ENCODE results near the gene CDCA3.

The CDCA3 gene

GRCh38 chr12:6855322-6855721 lies 4.2 kb upstream of the CDCA3 start:
- in situ Hi-C loops (cut with HindIII; ENCODE audit: low sequenced_read_pairs): no loop called here

GRCh38 chr12:6854036-6854435 lies 3.0 kb upstream of the CDCA3 start:
- in situ Hi-C loops (cut with HindIII; ENCODE audit: low sequenced_read_pairs): no loop called here

- in situ Hi-C loops (cut with HindIII; ENCODE audit: low sequenced_read_pairs): no loop called here
Observed at GRCh38 chr12:6853626-6854025, 2.5 kb upstream of the CDCA3 start.

- in situ Hi-C loops (cut with HindIII; ENCODE audit: low sequenced_read_pairs): no loop called here
Observed at GRCh38 chr12:6852651-6853354, 1.7 kb upstream of the CDCA3 start.

- in situ Hi-C loops (cut with HindIII; ENCODE audit: low sequenced_read_pairs): no loop called here
Observed at GRCh38 chr12:6851921-6852650, 1.0 kb upstream of the CDCA3 start, which contains the start of gene USP5. Gene USP5, plus strand, starts transcription at chr12:6852150. Its CDS starts 30 bp downstream, at chr12:6852180.

- in situ Hi-C loops (cut with HindIII; ENCODE audit: low sequenced_read_pairs): no loop called here
Observed at GRCh38 chr12:6850796-6851152, 312 bp downstream of the CDCA3 start.

GRCh38 chr12:6849976-6850560 lies 1.0 kb downstream of the CDCA3 start:
- in situ Hi-C loops (cut with HindIII; ENCODE audit: low sequenced_read_pairs): no loop called here

GRCh38 chr12:6849427-6849826 lies 1.7 kb downstream of the CDCA3 start:
- in situ Hi-C loops (cut with HindIII; ENCODE audit: low sequenced_read_pairs): no loop called here

GRCh38 chr12:6847676-6848075 lies 3.4 kb downstream of the CDCA3 start:
- in situ Hi-C loops (cut with HindIII; ENCODE audit: low sequenced_read_pairs): no loop called here

- in situ Hi-C loops (cut with HindIII; ENCODE audit: low sequenced_read_pairs): no loop called here
Observed at GRCh38 chr12:6846316-6846869, 4.7 kb downstream of the CDCA3 start.

- in situ Hi-C loops (cut with HindIII; ENCODE audit: low sequenced_read_pairs): no loop called here
Observed at GRCh38 chr12:6845395-6845794, 5.7 kb downstream of the CDCA3 start.

GRCh38 chr12:6843118-6843902 lies 7.8 kb downstream of the CDCA3 start:
- in situ Hi-C loops (cut with HindIII; ENCODE audit: low sequenced_read_pairs): no loop called here

- in situ Hi-C loops (cut with HindIII; ENCODE audit: low sequenced_read_pairs): no loop called here
Observed at GRCh38 chr12:6842075-6842474, 9.0 kb downstream of the CDCA3 start.

GRCh38 chr12:6840761-6841515 lies 10.1 kb downstream of the CDCA3 start, which contains the start of gene GNB3:
Gene GNB3, plus strand, starts transcription at chr12:6840925. Its CDS starts 363 bp downstream, at chr12:6841288.
- in situ Hi-C loops (cut with HindIII; ENCODE audit: low sequenced_read_pairs): no loop called here

GRCh38 chr12:6840330-6840729 lies 10.8 kb downstream of the CDCA3 start:
- in situ Hi-C loops (cut with HindIII; ENCODE audit: low sequenced_read_pairs): no loop called here

GRCh38 chr12:6839482-6840201 lies 11.4 kb downstream of the CDCA3 start:
- in situ Hi-C loops (cut with HindIII; ENCODE audit: low sequenced_read_pairs): no loop called here

- in situ Hi-C loops (cut with HindIII; ENCODE audit: low sequenced_read_pairs): no loop called here
Observed at GRCh38 chr12:6838854-6839253, 12.2 kb downstream of the CDCA3 start.

GRCh38 chr12:6837370-6838060 lies 13.6 kb downstream of the CDCA3 start:
- in situ Hi-C loops (cut with HindIII; ENCODE audit: low sequenced_read_pairs): no loop called here

- in situ Hi-C loops (cut with HindIII; ENCODE audit: low sequenced_read_pairs): no loop called here
Observed at GRCh38 chr12:6836851-6837250, 14.2 kb downstream of the CDCA3 start.
